Transverse colon (tissue), 4 donors: Measurements from ENCODE around the gene REEP6. TPM values are rescaled to one million over a fixed set of nuclear protein-coding genes. Genes with fewer than 3 reads are reported as not detected.
"Not testable (repeated sequence)": the region's sequence is repeated elsewhere in the genome, so short reads cannot be mapped to it uniquely, and the experiment has no call there.

ENCODE experiments used
- DNase-seq: peaks from one replicate; pipeline ENCODE4 v3.0.0-alpha.2; 2019
- H3K27ac ChIP-seq, 4 donors: fragments of 200-600 bp; sonication (generic); 2 replicates each; pipeline ENCODE4 v1.5.1; 2016 to 2018; ENCODE audit warnings: inconsistent platforms in 4 of 4
- H3K27me3 ChIP-seq: fragments of 200-600 bp; sonication (generic); 2 replicates; pipeline ENCODE4 v1.5.1; 2017; ENCODE audit warnings: inconsistent platforms
- H3K36me3 ChIP-seq, 4 donors: fragments of 200-600 bp; sonication (generic); 2 replicates each; pipeline ENCODE4 v1.5.1; 2017 to 2019; ENCODE audit warnings: inconsistent platforms in 4 of 4
- H3K4me1 ChIP-seq, 4 donors: fragments of 200-600 bp; sonication (generic); 2 replicates each; pipeline ENCODE4 v1.5.1; 2017 to 2020; ENCODE audit warnings: inconsistent platforms in 4 of 4
- H3K4me3 ChIP-seq, 4 donors: fragments of 200-600 bp; sonication (generic); 1 replicate in 1 of 4; 2 replicates in 3 of 4; pipeline versions ENCODE4 v1.5.1 to v1.6.1; 2017 to 2019; ENCODE audit warnings: inconsistent platforms in 4 of 4
- H3K9me3 ChIP-seq, 2 donors: fragments of 200-600 bp; sonication (generic); 2 replicates each; pipeline ENCODE4 v1.5.1; 2017 to 2019; ENCODE audit warnings: inconsistent platforms in 2 of 2
- CTCF ChIP-seq, 5 experiments: fragments of 200-600 bp in 3 of 5; fragments of 450-650 bp in 2 of 5; sonication (generic) in 3 of 5; IDR thresholded peaks; 1 replicate in 2 of 5; 2 replicates in 3 of 5; pipeline ENCODE4 v1.5.1; 2016 to 2017; ENCODE audit warnings: antibody characterized with exemption in 5 of 5, inconsistent platforms in 3 of 5, mild to moderate bottlenecking in 2 of 5, moderate library complexity in 1 of 5
- EP300 ChIP-seq: sonication (generic); formaldehyde crosslinking; IDR thresholded peaks from one replicate; pipeline ENCODE4 v1.6.1; 2017; ENCODE audit warnings: antibody characterized with exemption, low read depth
- POLR2A ChIP-seq: fragments of 450-650 bp; IDR thresholded peaks from one replicate; pipeline ENCODE4 v1.6.1; 2016; ENCODE audit warnings: antibody characterized with exemption, mild to moderate bottlenecking, moderate library complexity
- POLR2AphosphoS5 ChIP-seq, 3 donors: sonication (generic); formaldehyde crosslinking; IDR thresholded peaks; one replicate each; pipeline ENCODE4 v1.6.1; 2016; ENCODE audit warnings: antibody characterized with exemption in 3 of 3
- WGBS, 2 donors: methylation state at CpG; one replicate each; pipeline ENCODE4 v1.1.5; 2018; ENCODE audit warnings: low coverage in 1 of 2; 5-methylcytosine and 5-hydroxymethylcytosine counted together
- in situ Hi-C, 4 donors: fragments of 200-750 bp; cut with MboI; loops; one replicate each; pipeline versions ENCODE4 v1.15.0 to v1.15.1; 2017; ENCODE audit warnings: low sequenced_read_pairs in 3 of 4, low pct_ligation_motif_present in 1 of 4, low pct_unique_long_range_greater_than_20kb in 1 of 4
- intact Hi-C: fragments of 100-400 bp; cut with DNase I; formaldehyde crosslinking; loops from one replicate; pipeline ENCODE4 v1.15.1; 2023; ENCODE audit warnings: low total_unique reads
- total RNA-seq, 4 donors: library from RNA; depleted of rRNA; stranded (reverse); fragments of >200 nt; gene quantifications; one replicate each; pipeline ENCODE4 v1.1.0, GENCODE V29; 2016

The REEP6 gene
- total RNA-seq, 4 donors from 2014 or later, result 2.2 to 3.3 TPM; not detected in 2

- no peak overlapping the region for H3K4me3 ChIP-seq
- peaks cover 24 to 47% (median 39%) of the 10 kb centered on the region in 4 donors for H3K4me1 ChIP-seq
- H3K9me3 ChIP-seq, result no peaks in the 10 kb centered on the region
- in situ Hi-C loops (no loop called here), intact Hi-C loops (no loop called here)
- H3K36me3 ChIP-seq, result peaks cover 0 to 6% (median 0%) of the 10 kb centered on the region in 4 donors
- DNase-seq, result no peak
- WGBS, 2 donors, result 84% methylated on average over 28 of the region's 31 CpGs; no CpG with 5 or more reads in 1 of the 2 donors
- no peak for TF ChIP-seq CTCF (IDR thresholded peaks at IDR 0.05)
- TF ChIP-seq POLR2AphosphoS5 (IDR thresholded peaks at IDR 0.05), result no peak
- TF ChIP-seq EP300, result no peak
- no peak for TF ChIP-seq POLR2A
- peaks cover 49% of the 10 kb centered on the region for H3K27me3 ChIP-seq
- no peak overlapping the region for H3K27ac ChIP-seq
These were observed 16.8 kb upstream of the REEP6 start for GRCh38 chr19:1474011-1474764.

- intact Hi-C loops (no loop called here), in situ Hi-C loops (no loop called here)
- Histone ChIP-seq H3K27me3 (peaks cover 45% of the 10 kb centered on the region), H3K36me3 (peaks cover 0 to 6% (median 0%) of the 10 kb centered on the region in 4 donors), H3K9me3 (no peaks in the 10 kb centered on the region), H3K4me3 (no peak overlapping the region), H3K4me1 (peaks cover 26 to 50% (median 41%) of the 10 kb centered on the region in 4 donors), H3K27ac (no peak overlapping the region)
- 88 to 96% methylated on average over 4 to 24 of the region's 26 CpGs for WGBS, 2 donors
- DNase-seq, result no peak
- no peak for TF ChIP-seq POLR2AphosphoS5 (IDR thresholded peaks at IDR 0.05)
- TF ChIP-seq POLR2A, result no peak
- no peak for TF ChIP-seq CTCF (IDR thresholded peaks at IDR 0.05)
- TF ChIP-seq EP300, result no peak
These were observed 16.1 kb upstream of the REEP6 start for GRCh38 chr19:1474765-1475351.

GRCh38 chr19:1475751-1476437 is 15.1 kb upstream of the REEP6 start:
- H3K4me3 ChIP-seq, result no peak overlapping the region
- no peak overlapping the region for H3K27ac ChIP-seq
- WGBS, 2 donors, result 89% methylated on average over 25 of the region's 31 CpGs; no CpG with 5 or more reads in 1 of the 2 donors
- in situ Hi-C loops (no loop called here), intact Hi-C loops (no loop called here)
- no peak for TF ChIP-seq POLR2A
- TF ChIP-seq EP300, result no peak
- no peak for TF ChIP-seq CTCF (IDR thresholded peaks at IDR 0.05)
- no peak for TF ChIP-seq POLR2AphosphoS5 (IDR thresholded peaks at IDR 0.05)
- H3K27me3 ChIP-seq, result peaks cover 34% of the 10 kb centered on the region
- H3K36me3 ChIP-seq, result peaks cover 0 to 6% (median 0%) of the 10 kb centered on the region in 4 donors
- H3K4me1 ChIP-seq, result peaks cover 16 to 40% (median 31%) of the 10 kb centered on the region in 4 donors
- no peak for DNase-seq
- no peaks in the 10 kb centered on the region for H3K9me3 ChIP-seq

GRCh38 chr19:1477056-1477455 is 13.9 kb upstream of the REEP6 start:
- peaks cover 23% of the 10 kb centered on the region for H3K27me3 ChIP-seq
- intact Hi-C loops, H3K4me3 ChIP-seq, H3K27ac ChIP-seq, H3K9me3 ChIP-seq, in situ Hi-C loops, DNase-seq, H3K36me3 ChIP-seq: not testable (repeated sequence)
- peaks cover 10 to 29% (median 22%) of the 10 kb centered on the region in 4 donors for H3K4me1 ChIP-seq
- 91 to 93% methylated on average over 6 to 9 of the region's 9 CpGs for WGBS, 2 donors
